Small intestine (tissue), 7 donors: Measurements from ENCODE around the gene PGBD2. TPM values are rescaled to one million over a fixed set of nuclear protein-coding genes. Genes with fewer than 3 reads are reported as not detected.
"Not testable (repeated sequence)": the region's sequence is repeated elsewhere in the genome, so short reads cannot be mapped to it uniquely, and the experiment has no call there.

Experiments
- DNase-seq, 2 donors: peaks; one replicate each; pipeline versions ENCODE4 v3.0.0 to v3.0.0-alpha.2; 2013
- FAIRE-seq: peaks from 2 replicates; lab custom pipeline; 2012; peaks lifted over from hg19 to GRCh38; lab: Jason Lieb, UNC
- H3K27ac ChIP-seq, 3 donors: one replicate each; pipeline ENCODE4 v1.5.1; 2013; ENCODE audit warnings: low read length in 2 of 3, mild to moderate bottlenecking in 2 of 3, control low read depth in 1 of 3, inconsistent platforms in 1 of 3, low read depth in 1 of 3, moderate library complexity in 1 of 3
- H3K27me3 ChIP-seq, 3 donors: one replicate each; pipeline ENCODE4 v1.6.1; 2013; ENCODE audit warnings: low read length in 3 of 3, inconsistent platforms in 1 of 3; ENCODE audit not compliant: control insufficient read depth in 3 of 3, insufficient read depth in 3 of 3
- H3K36me3 ChIP-seq, 3 donors: one replicate each; pipeline ENCODE4 v1.6.1; 2013; ENCODE audit warnings: low read length in 3 of 3, inconsistent platforms in 1 of 3, low read depth in 1 of 3, mild to moderate bottlenecking in 1 of 3, moderate library complexity in 1 of 3; ENCODE audit not compliant: control insufficient read depth in 3 of 3, insufficient read depth in 2 of 3
- H3K4me1 ChIP-seq, 3 donors: one replicate each; pipeline ENCODE4 v1.6.1; 2013; ENCODE audit warnings: low read length in 2 of 3, inconsistent platforms in 1 of 3, low read depth in 1 of 3, mild to moderate bottlenecking in 1 of 3, moderate library complexity in 1 of 3; ENCODE audit not compliant: control insufficient read depth in 3 of 3, insufficient read depth in 2 of 3
- H3K4me3 ChIP-seq, 3 donors: one replicate each; pipeline ENCODE4 v1.5.1; 2013; ENCODE audit warnings: low read length in 3 of 3, control low read depth in 1 of 3, inconsistent platforms in 1 of 3, low read depth in 1 of 3, mild to moderate bottlenecking in 1 of 3, moderate library complexity in 1 of 3
- H3K9me3 ChIP-seq, 2 donors: one replicate each; pipeline ENCODE4 v1.6.1; 2013; ENCODE audit warnings: low read depth in 1 of 2, low read length in 1 of 2; ENCODE audit not compliant: control insufficient read depth in 2 of 2, insufficient read depth in 1 of 2
- WGBS, 3 donors: extraction: QIAGEN DNeasy Blood & Tissue Kit; methylation state at CpG; one replicate each; pipeline ENCODE4 v1.1.7; 2013; 5-methylcytosine and 5-hydroxymethylcytosine counted together
- polyA plus RNA-seq, 4 donors: library from polyadenylated mRNA; stranded (reverse) in 3 of 4; unstranded in 1 of 4; fragments of 200-250 nt in 3 of 4; fragments of 120-200 nt in 1 of 4; gene quantifications; one replicate each; pipeline versions ENCODE4 v1.2.1 to v1.2.3, GENCODE V29; 2013
- donor health status: healthy with polysubstance abuse.
- donor health status: control.
- donor health status: control.
- donor health status: Bipolar disorder and iron deficiency.
- donor health status: healthy.

Gene PGBD2
- polyA plus RNA-seq, 4 donors, result 3.8 to 12.9 (median 8.7) TPM

GRCh38 chr1:248910761-248911160 lies 4.7 kb downstream of the PGBD2 start:
- FAIRE-seq, result no peak
- peaks cover 2 to 21% (median 15%) of the 10 kb centered on the region in 3 donors for H3K36me3 ChIP-seq

DNA sequence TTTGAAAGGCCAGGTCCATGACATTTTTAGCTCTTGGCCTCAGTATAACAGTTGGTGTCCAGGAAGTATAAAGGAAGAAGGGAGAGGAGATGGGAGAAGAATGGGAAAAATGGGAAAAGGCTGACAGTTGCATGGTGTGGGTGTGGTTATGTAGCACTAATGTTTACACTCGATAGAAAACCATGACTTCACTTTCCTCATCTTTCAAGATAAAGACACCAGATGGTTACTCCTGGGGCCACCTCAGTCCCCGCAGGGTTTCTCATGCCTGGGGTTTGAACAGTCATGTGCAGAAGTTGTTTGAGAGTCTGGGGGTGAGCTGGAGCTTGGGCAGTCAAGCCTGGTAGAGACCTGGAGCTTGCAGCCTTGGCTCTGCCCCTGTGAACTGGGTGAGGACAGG lies 7.9 kb downstream of the PGBD2 start:
- H3K36me3 ChIP-seq, result peaks cover 10 to 44% (median 25%) of the 10 kb centered on the region in 3 donors
- 55 to 61% (median 59%) methylated on average over 2 of the region's 2 CpGs for WGBS, 3 donors
- H3K4me3 ChIP-seq, result no peak overlapping the region
- DNase-seq (no peak), FAIRE-seq (no peak)
- H3K4me1 ChIP-seq, result no peaks in the 10 kb centered on the region
- no peaks in the 10 kb centered on the region for H3K9me3 ChIP-seq
- no peaks in the 10 kb centered on the region for H3K27me3 ChIP-seq
- H3K27ac ChIP-seq, result peak overlapping the region in 1 of 3 donors; percentile 39

More at GRCh38 chr1:248910761-248911160, 4.7 kb downstream of the PGBD2 start:
- Histone ChIP-seq H3K9me3 (no peaks in the 10 kb centered on the region), H3K27me3 (no peaks in the 10 kb centered on the region), H3K4me3 (no peak overlapping the region), H3K4me1 (peaks cover 0 to 16% (median 0%) of the 10 kb centered on the region in 3 donors), H3K27ac (no peak overlapping the region)
- no peak for DNase-seq
- WGBS, 3 donors, result 87 to 97% (median 92%) methylated on average over 6 of the region's 6 CpGs

GRCh38 chr1:248914796-248915381 lies 8.9 kb downstream of the PGBD2 start:
- H3K36me3 ChIP-seq, result peaks cover 9 to 39% (median 25%) of the 10 kb centered on the region in 3 donors
- H3K27ac ChIP-seq, result no peak overlapping the region
- FAIRE-seq (no peak), DNase-seq (no peak)
- H3K9me3 ChIP-seq, result no peaks in the 10 kb centered on the region
- H3K27me3 ChIP-seq, result no peaks in the 10 kb centered on the region
- no peak overlapping the region for H3K4me3 ChIP-seq
- WGBS, 3 donors, result 95 to 96% (median 95%) methylated on average over 5 of the region's 5 CpGs
- H3K4me1 ChIP-seq, result no peaks in the 10 kb centered on the region

DNA sequence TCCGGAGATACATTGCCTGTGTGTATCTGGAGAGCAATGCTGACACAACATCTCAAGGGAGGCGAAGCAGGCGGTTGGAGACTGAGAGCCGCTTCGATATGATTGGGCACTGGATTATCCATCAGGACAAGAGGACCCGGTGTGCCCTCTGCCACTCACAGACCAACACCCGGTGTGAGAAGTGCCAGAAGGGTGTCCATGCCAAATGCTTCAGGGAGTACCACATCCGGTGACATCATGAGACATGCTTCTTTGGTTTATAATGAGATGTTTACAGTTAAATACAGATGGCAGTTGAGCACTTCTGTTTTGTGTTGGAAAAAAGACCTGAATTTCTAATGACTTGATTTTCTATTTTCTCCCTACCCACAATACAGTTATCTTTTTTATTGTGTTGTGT lies 12.1 kb downstream of the PGBD2 start:
- H3K4me3 ChIP-seq, result no peak overlapping the region
- no peaks in the 10 kb centered on the region for H3K27me3 ChIP-seq
- no peaks in the 10 kb centered on the region for H3K4me1 ChIP-seq
- peaks cover 8 to 36% (median 25%) of the 10 kb centered on the region in 3 donors for H3K36me3 ChIP-seq
- H3K27ac ChIP-seq, result no peak overlapping the region
- DNase-seq (no peak), FAIRE-seq (no peak)
- 93 to 97% (median 96%) methylated on average over 8 of the region's 8 CpGs for WGBS, 3 donors
- H3K9me3 ChIP-seq, result no peaks in the 10 kb centered on the region

GRCh38 chr1:248923352-248924338 lies 17.6 kb downstream of the PGBD2 start:
- Histone ChIP-seq H3K27ac (no peak overlapping the region), H3K9me3 (no peaks in the 10 kb centered on the region), H3K4me3 (no peak overlapping the region), H3K36me3 (peaks cover 0 to 2% (median 0%) of the 10 kb centered on the region in 3 donors), H3K4me1 (no peaks in the 10 kb centered on the region), H3K27me3 (no peaks in the 10 kb centered on the region)
- WGBS, 3 donors, result 77 to 84% (median 82%) methylated on average over 13 of the region's 13 CpGs
- no peak for FAIRE-seq
- no peak for DNase-seq

DNA sequence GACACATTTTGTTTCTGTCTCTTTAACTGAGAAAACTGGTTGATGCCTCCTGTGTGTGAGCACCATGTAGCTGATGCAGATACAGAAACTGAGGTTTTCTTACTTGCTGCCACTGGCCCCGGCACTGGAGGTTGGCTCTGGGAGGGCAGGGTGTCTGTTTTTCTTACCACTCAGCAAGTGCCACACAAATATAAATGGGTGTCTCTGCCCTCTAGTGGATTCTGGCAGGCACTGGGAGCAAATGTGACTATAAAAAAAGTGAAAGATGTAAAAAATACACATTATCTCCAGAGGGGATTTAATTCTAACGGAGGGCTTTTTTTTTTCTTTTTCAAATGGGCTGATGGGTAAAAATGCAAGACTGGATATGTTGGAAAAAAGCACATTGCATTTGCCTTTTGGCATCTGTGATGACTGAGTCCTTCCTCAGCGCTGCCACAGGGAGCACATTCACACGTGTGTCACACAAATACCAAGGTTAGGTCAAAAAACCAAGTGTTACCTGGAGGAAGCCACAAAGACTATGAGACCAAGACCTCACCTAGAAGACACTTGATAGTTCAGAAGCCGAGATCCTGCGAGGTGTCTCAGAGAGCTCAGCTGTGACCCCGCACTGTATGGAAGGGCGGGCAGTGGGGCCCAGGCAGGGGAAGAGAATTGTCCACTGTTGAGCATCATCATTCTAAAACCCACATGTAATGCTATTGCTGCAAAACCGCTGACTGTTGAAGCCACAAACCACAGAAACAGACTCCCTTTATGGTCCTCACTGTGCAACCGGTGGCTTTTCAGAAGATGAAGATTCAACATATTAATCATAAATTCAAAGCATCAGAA lies 18.9 kb downstream of the PGBD2 start:
- Histone ChIP-seq H3K4me3 (no peak overlapping the region), H3K4me1 (no peaks in the 10 kb centered on the region), H3K27me3 (no peaks in the 10 kb centered on the region), H3K36me3 (peaks cover 0 to 2% (median 0%) of the 10 kb centered on the region in 3 donors), H3K9me3 (no peaks in the 10 kb centered on the region), H3K27ac (no peak overlapping the region)
- FAIRE-seq (no peak), DNase-seq (peak; percentile 49 to 56)
- 51 to 60% (median 53%) methylated on average over 10 of the region's 10 CpGs for WGBS, 3 donors

GRCh38 chr1:248925859-248926258 lies 19.8 kb downstream of the PGBD2 start:
- not testable (repeated sequence) for DNase-seq, H3K4me1 ChIP-seq, H3K27ac ChIP-seq, H3K4me3 ChIP-seq, H3K36me3 ChIP-seq, H3K27me3 ChIP-seq, FAIRE-seq, H3K9me3 ChIP-seq
- whole genome bisulfite sequencing, 3 donors, result 78 to 81% (median 79%) methylated on average over 4 of the region's 4 CpGs
